Activated naive CD4-positive, alpha-beta T cell (primary cell): ENCODE measurements around the gene CDK5RAP3.

Experiments
- DNase-seq, 4 experiments: peaks; one replicate each; lab custom pipeline; 2025; lab: John Stamatoyannopoulos, UW

The CDK5RAP3 gene

DNA sequence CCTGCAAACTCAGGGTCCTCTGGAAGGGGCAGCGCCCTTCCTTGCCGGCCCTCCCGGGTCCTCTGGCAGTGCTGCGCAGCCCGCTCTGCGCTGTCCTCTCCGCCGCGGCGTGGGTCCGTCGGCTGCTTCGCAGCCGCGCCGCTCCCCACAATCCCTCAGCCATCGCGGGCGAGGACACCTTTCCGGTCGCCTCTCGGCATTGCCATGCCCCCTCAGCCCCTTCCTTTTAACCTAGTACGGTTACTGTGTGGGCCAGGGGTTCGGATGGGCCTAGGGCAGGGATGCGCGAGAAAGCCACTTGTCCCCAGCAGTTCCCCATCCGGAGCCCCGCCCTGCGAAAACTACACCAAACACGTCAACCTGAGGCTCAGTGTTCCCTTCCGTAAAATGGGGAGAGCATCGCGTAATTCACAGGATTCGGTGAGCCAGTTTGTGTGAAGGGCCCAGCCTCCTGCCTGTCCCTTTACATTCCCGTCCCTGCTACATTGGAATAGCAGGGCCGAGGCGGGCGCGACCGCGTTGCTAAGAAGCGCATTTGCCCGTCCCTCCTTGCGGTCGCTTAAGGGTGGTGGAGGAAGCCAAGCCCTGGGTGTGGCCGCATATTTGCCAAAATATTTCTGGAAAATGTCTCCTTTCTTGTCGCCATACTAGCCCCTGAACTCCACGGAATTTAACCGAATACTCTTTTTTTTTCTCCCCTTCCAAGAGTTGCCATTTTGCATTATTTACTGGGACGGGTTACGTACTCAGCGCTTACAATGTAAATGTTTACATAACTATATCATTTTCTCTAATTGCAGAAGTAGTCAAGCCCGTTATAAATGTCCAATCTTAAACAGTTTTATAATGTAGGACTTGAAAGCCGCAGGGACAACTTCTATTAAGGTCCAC, 53.5 kb downstream of the CDK5RAP3 start:
- no peak for DNase-seq

DNA sequence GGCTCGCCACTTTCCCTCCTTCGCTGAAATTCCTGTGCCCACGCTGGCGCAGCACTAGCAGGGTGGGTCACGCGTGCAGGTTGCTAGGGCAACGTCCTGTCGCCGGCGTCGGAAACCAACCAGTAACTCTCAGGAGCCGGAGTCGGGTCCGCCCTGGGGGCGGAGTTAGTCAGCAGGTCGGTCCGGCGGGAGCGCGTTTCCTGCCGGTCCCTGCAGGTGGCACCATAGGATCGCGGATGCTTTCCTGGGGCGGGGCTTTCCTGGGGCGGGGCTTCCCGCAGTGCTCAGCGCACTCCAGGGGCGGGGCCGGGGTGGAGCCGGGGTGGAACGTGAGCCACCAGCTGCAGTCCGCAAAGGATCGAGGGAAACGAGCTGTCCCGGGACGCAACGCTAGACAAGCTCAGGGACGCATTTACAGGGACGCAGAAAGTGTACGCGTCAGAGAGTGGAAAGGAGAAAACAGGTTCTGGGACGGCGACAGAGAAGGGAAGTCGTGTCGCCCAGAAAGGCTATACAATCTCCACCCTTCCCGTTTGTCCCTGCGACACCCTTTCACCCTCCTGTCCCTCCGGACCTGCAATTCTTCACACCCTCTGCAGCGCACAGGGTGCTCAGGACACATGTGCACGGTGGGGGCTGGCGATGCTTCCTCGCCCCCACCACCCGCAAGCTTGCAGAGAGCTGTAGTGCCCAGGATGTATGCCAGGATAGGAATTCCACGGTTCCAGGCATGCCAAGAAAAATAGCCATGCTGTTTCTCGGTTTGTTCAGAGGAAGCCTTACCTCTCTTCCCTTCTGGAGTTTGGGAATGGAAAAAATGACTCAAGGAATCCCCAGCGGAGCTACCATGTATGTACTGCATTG, 54.4 kb downstream of the CDK5RAP3 start:
- peak; percentile 97 to 98 (median 98) for DNase-seq

DNA sequence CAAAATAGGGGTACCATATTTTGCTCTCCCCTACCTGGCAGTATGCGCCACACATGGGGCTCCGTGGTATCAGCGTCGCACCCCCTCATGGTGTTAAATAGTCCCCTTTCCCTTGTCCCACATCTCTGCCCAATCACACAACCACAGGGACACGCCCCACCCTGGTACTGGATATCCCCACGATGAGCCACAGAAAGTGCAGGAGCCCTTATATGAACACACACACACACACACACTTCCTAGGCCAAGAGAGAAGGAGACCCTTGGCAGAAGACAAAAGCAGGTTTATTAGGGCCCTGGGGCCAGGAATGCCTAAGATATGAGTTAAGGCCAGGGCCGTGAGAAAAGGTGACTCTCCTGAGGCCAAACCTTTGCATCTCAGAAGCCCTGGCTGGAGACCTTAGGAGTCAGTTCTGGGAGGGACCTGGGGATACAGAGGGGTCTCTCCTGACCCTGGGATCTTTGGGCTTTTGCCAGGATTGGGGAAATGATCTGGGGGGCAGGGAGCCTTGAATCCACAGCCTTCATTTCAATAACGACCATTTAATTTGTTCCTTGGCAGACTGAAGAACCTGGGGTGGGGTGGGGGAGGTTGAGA, 55.1 kb downstream of the CDK5RAP3 start:
- no peak for DNase-seq

DNA sequence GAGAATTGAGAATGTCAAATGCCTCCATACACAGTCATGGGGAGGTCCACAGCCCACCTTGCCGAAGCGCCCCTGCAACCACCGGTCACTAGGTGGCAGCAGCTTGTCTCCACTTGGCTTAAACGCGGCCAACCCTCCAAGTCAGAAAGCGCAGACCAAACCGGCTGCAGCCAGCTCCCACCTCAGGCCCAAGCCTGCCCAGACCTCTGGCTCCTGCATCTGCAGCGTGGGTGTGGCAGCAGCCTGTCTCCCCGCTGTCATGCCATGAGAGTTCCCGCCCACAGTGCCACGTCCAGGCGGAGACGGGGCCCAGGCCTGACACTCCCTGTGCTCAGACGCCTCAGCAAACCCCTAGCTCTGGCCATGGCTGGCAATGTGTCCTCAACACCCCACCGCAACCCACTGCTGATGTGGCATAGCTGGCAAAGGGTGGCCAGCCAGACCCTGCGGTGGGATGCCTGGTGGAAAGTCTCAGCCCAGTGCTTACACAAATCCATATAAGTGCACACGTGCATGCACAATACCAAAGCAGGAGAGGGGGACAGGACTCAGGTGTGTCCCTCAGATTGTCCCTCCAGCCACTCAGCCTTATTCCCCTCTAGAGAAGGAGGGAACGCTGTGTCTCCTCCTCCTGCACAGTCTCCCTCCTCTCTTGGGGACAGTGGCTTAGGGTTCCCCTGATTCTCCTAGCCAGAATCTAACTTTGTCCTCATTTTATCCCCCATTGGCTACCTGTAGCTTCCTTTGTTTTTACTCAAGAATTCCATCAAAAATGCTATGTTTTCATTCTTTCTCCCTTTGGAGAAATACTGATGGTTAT, 55.8 kb downstream of the CDK5RAP3 start:
- peak; percentile 18 to 61 (median 38) for DNase-seq

DNA sequence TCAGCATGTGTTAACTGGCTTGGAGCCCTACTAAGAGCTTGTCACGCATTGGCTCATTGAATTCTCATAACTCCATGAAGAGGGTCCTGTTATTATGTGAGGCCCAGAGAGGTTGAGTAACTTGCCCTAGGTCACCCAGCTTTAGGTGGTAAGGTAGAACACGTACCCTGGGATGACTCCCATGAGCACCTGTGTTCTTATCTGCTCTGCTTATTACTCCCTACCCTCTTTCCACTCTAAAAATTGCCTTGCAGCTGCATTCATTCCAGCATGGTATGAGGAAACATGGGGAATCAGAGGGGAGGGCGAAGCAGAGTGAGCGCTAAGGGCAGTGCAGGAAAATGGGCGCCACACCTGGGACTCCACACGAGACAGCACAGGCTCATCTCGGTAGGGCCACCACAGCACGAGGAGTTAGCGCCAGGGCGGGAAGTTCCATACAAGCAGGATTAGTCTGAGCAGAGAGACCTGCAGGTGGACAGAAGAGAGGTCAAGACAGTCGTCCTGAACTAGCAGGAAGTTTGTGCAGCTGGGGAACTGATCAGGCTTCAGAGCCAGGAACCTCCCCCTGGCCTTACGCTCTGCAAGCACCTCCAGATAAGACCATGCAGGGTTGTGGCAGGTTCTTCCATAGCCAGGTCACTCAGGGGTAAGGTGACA, 56.5 kb downstream of the CDK5RAP3 start:
- no peak for DNase-seq

- no peak for DNase-seq
These were observed 57.8 kb downstream of the CDK5RAP3 start for GRCh38 chr17:48028736-48029135.

DNA sequence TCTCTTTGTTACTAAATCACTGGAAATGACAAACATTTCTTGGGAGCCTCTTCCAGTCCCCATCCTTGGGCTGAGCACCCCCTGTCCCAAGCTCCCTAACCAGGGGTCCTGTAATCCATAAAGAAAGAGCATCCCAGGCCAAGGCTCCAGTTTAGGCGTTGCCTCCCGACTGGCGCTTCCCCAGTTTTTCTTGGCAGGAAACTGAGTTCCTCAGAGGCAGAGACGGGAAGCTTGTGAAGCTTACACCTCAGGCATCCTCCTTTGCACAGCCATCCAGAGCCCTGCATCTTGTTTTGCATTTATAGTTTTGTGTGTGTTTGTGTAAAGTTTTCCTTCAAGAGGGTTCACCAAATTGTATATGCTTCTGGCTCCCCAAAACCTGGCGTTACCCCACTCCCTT, 59.6 kb downstream of the CDK5RAP3 start:
- no peak for DNase-seq
